ENCODE results near the gene SLC15A4. TPM values are rescaled to one million over a fixed set of nuclear protein-coding genes. Genes with fewer than 3 reads are reported as not detected.
"Not testable (repeated sequence)": the region's sequence is repeated elsewhere in the genome, so short reads cannot be mapped to it uniquely, and the experiment has no call there.

The SLC15A4 gene
- total RNA-seq, 1 donor from 2014 or later = 24.6 TPM

GRCh38 chr12:128850400-128850799 is 26.6 kb upstream of the SLC15A4 start:
- Mint-ChIP-seq H3K36me3 (no peaks in the 10 kb centered on the region), H3K27ac (no peak overlapping the region), H3K27me3 (peaks cover 45% of the 10 kb centered on the region), H3K4me3 (no peak overlapping the region), H3K9me3 (no peaks in the 10 kb centered on the region), H3K4me1 (ENCODE audit: unreplicated experiment) (no peaks in the 10 kb centered on the region)
- no peak for DNase-seq (ENCODE audit: extremely low spot score, unreplicated experiment)
- TF ChIP-seq CTCF (conservative IDR thresholded peaks at IDR 0.05) = no peak

- H3K27me3 Mint-ChIP-seq = peaks cover 44% of the 10 kb centered on the region
- not testable (repeated sequence) for H3K36me3 Mint-ChIP-seq; H3K9me3 Mint-ChIP-seq; H3K4me1 Mint-ChIP-seq (ENCODE audit: unreplicated experiment); H3K27ac Mint-ChIP-seq; H3K4me3 Mint-ChIP-seq; DNase-seq (ENCODE audit: extremely low spot score, unreplicated experiment)
These were observed 26.0 kb upstream of the SLC15A4 start for GRCh38 chr12:128849806-128850205.

GRCh38 chr12:128848371-128848770 is 24.6 kb upstream of the SLC15A4 start:
- Mint-ChIP-seq H3K9me3 (no peaks in the 10 kb centered on the region), H3K4me3 (no peak overlapping the region), H3K4me1 (ENCODE audit: unreplicated experiment) (no peaks in the 10 kb centered on the region), H3K36me3 (no peaks in the 10 kb centered on the region), H3K27ac (no peak overlapping the region), H3K27me3 (peaks cover 34% of the 10 kb centered on the region)
- no peak for TF ChIP-seq CTCF (conservative IDR thresholded peaks at IDR 0.05)
- DNase-seq (ENCODE audit: extremely low spot score, unreplicated experiment) = no peak

- H3K9me3 Mint-ChIP-seq; H3K27ac Mint-ChIP-seq; H3K4me3 Mint-ChIP-seq; H3K4me1 Mint-ChIP-seq (ENCODE audit: unreplicated experiment); H3K36me3 Mint-ChIP-seq; DNase-seq (ENCODE audit: extremely low spot score, unreplicated experiment): not testable (repeated sequence)
- peaks cover 23% of the 10 kb centered on the region for H3K27me3 Mint-ChIP-seq
These were observed 22.9 kb upstream of the SLC15A4 start for GRCh38 chr12:128846671-128847070.

- H3K27me3 Mint-ChIP-seq = peaks cover 6% of the 10 kb centered on the region
- peak; percentile 58 for TF ChIP-seq CTCF (conservative IDR thresholded peaks at IDR 0.05)
- H3K9me3 Mint-ChIP-seq = no peaks in the 10 kb centered on the region
- DNase-seq (ENCODE audit: extremely low spot score, unreplicated experiment) = no peak
- no peak overlapping the region for H3K27ac Mint-ChIP-seq
- no peaks in the 10 kb centered on the region for H3K36me3 Mint-ChIP-seq
- no peak overlapping the region for H3K4me3 Mint-ChIP-seq
- no peaks in the 10 kb centered on the region for H3K4me1 Mint-ChIP-seq (ENCODE audit: unreplicated experiment)
These were observed 20.4 kb upstream of the SLC15A4 start for GRCh38 chr12:128844031-128844635.

- H3K4me1 Mint-ChIP-seq (ENCODE audit: unreplicated experiment) = no peaks in the 10 kb centered on the region
- no peak for TF ChIP-seq CTCF (conservative IDR thresholded peaks at IDR 0.05)
- no peaks in the 10 kb centered on the region for H3K9me3 Mint-ChIP-seq
- H3K27ac Mint-ChIP-seq = no peak overlapping the region
- H3K4me3 Mint-ChIP-seq = no peak overlapping the region
- H3K36me3 Mint-ChIP-seq = no peaks in the 10 kb centered on the region
- H3K27me3 Mint-ChIP-seq = peaks cover 3% of the 10 kb centered on the region
- DNase-seq (ENCODE audit: extremely low spot score, unreplicated experiment) = no peak
These were observed 19.8 kb upstream of the SLC15A4 start for GRCh38 chr12:128843538-128843937.

GRCh38 chr12:128842579-128842978 is 18.8 kb upstream of the SLC15A4 start:
- Mint-ChIP-seq H3K4me3 (no peak overlapping the region), H3K9me3 (no peaks in the 10 kb centered on the region), H3K27ac (no peak overlapping the region), H3K27me3 (peaks cover 3% of the 10 kb centered on the region), H3K36me3 (no peaks in the 10 kb centered on the region), H3K4me1 (ENCODE audit: unreplicated experiment) (no peaks in the 10 kb centered on the region)
- no peak for DNase-seq (ENCODE audit: extremely low spot score, unreplicated experiment)
- TF ChIP-seq CTCF (conservative IDR thresholded peaks at IDR 0.05) = no peak
